ENCODE measurements around the gene FAM174C. TPM values are rescaled to one million over a fixed set of nuclear protein-coding genes. Genes with fewer than 3 reads are reported as not detected.

Gene FAM174C
- total and polyA plus RNA-seq, 10 of the 15 experiments (the other 5 are each of a cell fraction or from before 2014, with no cell fraction given), result 0.89 to 94.6 (median 43.6) TPM

GRCh38 chr19:1239796-1240737, 35.3 kb upstream of the FAM174C start (continued):
- 0 out of 2 replicates have a peak, but pooled peaks have one; percentile 50 for TF ChIP-seq PRDM15 (CRISPR knock-in tag; IDR thresholded peaks at IDR 0.05)
- no peak for TF ChIP-seq HSF1 (IDR thresholded peaks at IDR 0.05; ENCODE audit: low read depth, low read length)
- no peak for TF ChIP-seq E4F1 (IDR thresholded peaks at IDR 0.05; ENCODE audit: borderline replicate concordance, partially characterized antibody)
- no peak for TF ChIP-seq BRCA1 (IDR thresholded peaks at IDR 0.05; ENCODE audit: low read depth, low read length)
- TF ChIP-seq ZNF207 (IDR thresholded peaks at IDR 0.05; ENCODE audit: borderline replicate concordance), result peak; percentile 59; the same call in 1 of the 2 replicates
- TF ChIP-seq TCF12 (IDR thresholded peaks at IDR 0.05; ENCODE audit: low read depth, low read length), result peak; percentile 65
- no peak for TF ChIP-seq CHD1 (IDR thresholded peaks at IDR 0.05; ENCODE audit: low read depth, low read length)
- TF ChIP-seq CHD2 (IDR thresholded peaks at IDR 0.05; ENCODE audit: borderline replicate concordance, low read depth, low read length), result peak; percentile 51; the same call in 1 of the 2 replicates
- peak; percentile 88 for TF ChIP-seq RELA (IDR thresholded peaks at IDR 0.05; ENCODE audit: borderline replicate concordance, partially characterized antibody)
- TF ChIP-seq RELB (IDR thresholded peaks at IDR 0.05; ENCODE audit: low read depth), result no peak
- TF ChIP-seq BHLHE40 (IDR thresholded peaks at IDR 0.05; ENCODE audit: borderline replicate concordance in 1 of 2, low read depth in 2 of 2, low read length in 1 of 2), result peak; percentile 78 to 94; a peak in 3 of 4 replicates
- TF ChIP-seq SP1 (IDR thresholded peaks at IDR 0.05; ENCODE audit: low read depth, low read length), result peak; percentile 26

Data from GM12878 (cell line).